UCSD-AML1 (cell line): ENCODE data around the gene GAREM1.
"Not testable (repeated sequence)": the region's sequence is repeated elsewhere in the genome, so short reads cannot be mapped to it uniquely, and the experiment has no call there.

ENCODE experiments used
- DNase-seq: peaks from one replicate; lab custom pipeline; 2025; ENCODE audit not compliant: unreplicated experiment; lab: John Stamatoyannopoulos, UW

The GAREM1 gene

GRCh38 chr18:32297579-32298170 is 173.0 kb downstream of the GAREM1 start:
- no peak for DNase-seq

- no peak for DNase-seq
These were observed 173.8 kb downstream of the GAREM1 start for GRCh38 chr18:32296851-32297250.

- DNase-seq: no peak
These were observed 175.1 kb downstream of the GAREM1 start for GRCh38 chr18:32295604-32296003.

GRCh38 chr18:32293107-32293506 is 177.6 kb downstream of the GAREM1 start:
- no peak for DNase-seq

GRCh38 chr18:32291623-32292022 is 179.1 kb downstream of the GAREM1 start:
- DNase-seq: not testable (repeated sequence)

- DNase-seq: no peak
These were observed 179.9 kb downstream of the GAREM1 start for GRCh38 chr18:32290810-32291209.

GRCh38 chr18:32289483-32290075 is 181.1 kb downstream of the GAREM1 start:
- no peak for DNase-seq

GRCh38 chr18:32287873-32288272 is 182.8 kb downstream of the GAREM1 start:
- no peak for DNase-seq

GRCh38 chr18:32287249-32287648 is 183.4 kb downstream of the GAREM1 start:
- DNase-seq: no peak

- DNase-seq: no peak
These were observed 183.9 kb downstream of the GAREM1 start for GRCh38 chr18:32286749-32287148.

GRCh38 chr18:32284284-32284683 is 186.4 kb downstream of the GAREM1 start:
- DNase-seq: no peak

GRCh38 chr18:32280911-32281310 is 189.8 kb downstream of the GAREM1 start:
- no peak for DNase-seq

- DNase-seq: no peak
These were observed 190.4 kb downstream of the GAREM1 start for GRCh38 chr18:32280188-32280783.

GRCh38 chr18:32278177-32278799 is 192.4 kb downstream of the GAREM1 start:
- DNase-seq: no peak

- DNase-seq: no peak
These were observed 193.1 kb downstream of the GAREM1 start for GRCh38 chr18:32277549-32277948.

- no peak for DNase-seq
These were observed 193.8 kb downstream of the GAREM1 start for GRCh38 chr18:32276906-32277305.

GRCh38 chr18:32276256-32276655 is 194.4 kb downstream of the GAREM1 start:
- DNase-seq: no peak

- DNase-seq: no peak
These were observed 195.5 kb downstream of the GAREM1 start for GRCh38 chr18:32275221-32275620.

- no peak for DNase-seq
These were observed 196.4 kb downstream of the GAREM1 start for GRCh38 chr18:32274307-32274706.

GRCh38 chr18:32271672-32272208 is 198.9 kb downstream of the GAREM1 start:
- DNase-seq: no peak

GRCh38 chr18:32270341-32270740 is 200.3 kb downstream of the GAREM1 start:
- no peak for DNase-seq

GRCh38 chr18:32267463-32267862 is 203.2 kb downstream of the GAREM1 start:
- DNase-seq: no peak
